Neural cell (in vitro differentiated cells): ENCODE data around the gene FCGR3B. TPM values are rescaled to one million over a fixed set of nuclear protein-coding genes. Genes with fewer than 3 reads are reported as not detected.
"Not testable (repeated sequence)": the region's sequence is repeated elsewhere in the genome, so short reads cannot be mapped to it uniquely, and the experiment has no call there.

Experiments used
- H2AFZ ChIP-seq: fragments of 200-600, 300-800 bp; sonication (generic), shearing (Covaris generic); 2 replicates; pipeline ENCODE4 v1.6.0; 2014; ENCODE audit warnings: low read depth, mild to moderate bottlenecking, antibody characterized with exemption, low read length, moderate library complexity
- H3F3A ChIP-seq: fragments of 200-600 bp; shearing (Covaris generic); 2 replicates; pipeline ENCODE4 v1.6.1; 2016; ENCODE audit warnings: mild to moderate bottlenecking, moderate library complexity, mixed read lengths, antibody characterized with exemption, low read length; ENCODE audit not compliant: insufficient read depth, poor library complexity, severe bottlenecking
- H3K27ac ChIP-seq: fragments of 200-600, 300-800 bp; sonication (generic), shearing (Covaris generic); 2 replicates; pipeline ENCODE4 v1.5.1; 2014; ENCODE audit warnings: mild to moderate bottlenecking, low read length, moderate library complexity
- H3K27me3 ChIP-seq: fragments of 300-800, 200-600 bp; sonication (generic), shearing (Covaris generic); 2 replicates; pipeline ENCODE4 v1.6.0; 2014; ENCODE audit warnings: mild to moderate bottlenecking, low read depth, low read length, moderate library complexity; ENCODE audit not compliant: insufficient read depth
- H3K36me3 ChIP-seq: fragments of 300-800, 200-600 bp; sonication (generic), shearing (Covaris generic); 2 replicates; pipeline ENCODE4 v1.5.1; 2014; ENCODE audit warnings: mild to moderate bottlenecking, antibody characterized with exemption, low read length, moderate library complexity; ENCODE audit not compliant: insufficient read depth
- H3K4me2 ChIP-seq: fragments of 300-800, 200-600 bp; sonication (generic), shearing (Covaris generic); 2 replicates; pipeline ENCODE4 v1.6.0; 2014; ENCODE audit warnings: mild to moderate bottlenecking, low read length
- H3K4me3 ChIP-seq: fragments of 300-800, 200-600 bp; sonication (generic), shearing (Covaris generic); 2 replicates; pipeline ENCODE4 v1.5.1; 2014; ENCODE audit warnings: mild to moderate bottlenecking, low read length, moderate library complexity
- H3K79me2 ChIP-seq: fragments of 200-600 bp; shearing (Covaris generic); replicated peaks from 2 replicates; pipeline ENCODE4 v1.6.0; 2014; ENCODE audit warnings: mild to moderate bottlenecking, low read length, moderate library complexity; ENCODE audit not compliant: insufficient read depth
- H3K9ac ChIP-seq: fragments of 300-800, 200-600 bp; sonication (generic), shearing (Covaris generic); 2 replicates; pipeline ENCODE4 v1.6.1; 2016; ENCODE audit warnings: mild to moderate bottlenecking, low read length, mixed read lengths
- H3K9me2 ChIP-seq: fragments of 200-600 bp; shearing (Covaris generic); 2 replicates; pipeline ENCODE4 v1.6.1; 2016; ENCODE audit warnings: mild to moderate bottlenecking, low read length, mixed read lengths; ENCODE audit not compliant: insufficient read depth
- H3K9me3 ChIP-seq: fragments of 200-600, 300-800 bp; sonication (generic), shearing (Covaris generic); 2 replicates; pipeline ENCODE4 v1.6.1; 2016; ENCODE audit warnings: mild to moderate bottlenecking, mixed run types, low read length, moderate library complexity, mixed read lengths
- H4K20me1 ChIP-seq: fragments of 200-600 bp; shearing (Covaris generic); 2 replicates; pipeline ENCODE4 v1.6.1; 2016; ENCODE audit warnings: mild to moderate bottlenecking, mixed run types; ENCODE audit not compliant: insufficient read depth
- polyA plus RNA-seq: library from polyadenylated mRNA; depleted of rRNA; stranded (reverse); fragments of >200 nt; gene quantifications from 2 replicates; pipeline ENCODE4 v1.2.3, GENCODE V29; 2014

Gene FCGR3B
- polyA plus RNA-seq, 1 donor from 2014 or later: not detected

GRCh38 chr1:161582882-161583281 is 48.1 kb downstream of the FCGR3B start:
- H3K4me3 ChIP-seq, H3K79me2 ChIP-seq, H3K9me2 ChIP-seq, H3K9me3 ChIP-seq, H3K27ac ChIP-seq, H3K36me3 ChIP-seq, H3F3A ChIP-seq, H4K20me1 ChIP-seq, H3K27me3 ChIP-seq, H2AFZ ChIP-seq, H3K9ac ChIP-seq, H3K4me2 ChIP-seq: not testable (repeated sequence)

GRCh38 chr1:161580879-161581537 is 50.0 kb downstream of the FCGR3B start:
- not testable (repeated sequence) for H3K9me3 ChIP-seq, H3K4me3 ChIP-seq, H3K4me2 ChIP-seq, H3F3A ChIP-seq, H4K20me1 ChIP-seq, H3K27ac ChIP-seq, H3K27me3 ChIP-seq, H2AFZ ChIP-seq, H3K9me2 ChIP-seq, H3K36me3 ChIP-seq, H3K79me2 ChIP-seq, H3K9ac ChIP-seq

GRCh38 chr1:161579856-161580507 is 51.0 kb downstream of the FCGR3B start:
- H3K36me3 ChIP-seq, H3K9me2 ChIP-seq, H4K20me1 ChIP-seq, H3K27me3 ChIP-seq, H3K9me3 ChIP-seq, H3K4me3 ChIP-seq, H3K79me2 ChIP-seq, H2AFZ ChIP-seq, H3F3A ChIP-seq, H3K9ac ChIP-seq, H3K27ac ChIP-seq, H3K4me2 ChIP-seq: not testable (repeated sequence)

GRCh38 chr1:161576676-161577075 is 54.3 kb downstream of the FCGR3B start:
- not testable (repeated sequence) for H3F3A ChIP-seq, H3K4me3 ChIP-seq, H3K36me3 ChIP-seq, H3K27ac ChIP-seq, H4K20me1 ChIP-seq, H3K9me3 ChIP-seq, H3K9ac ChIP-seq, H3K9me2 ChIP-seq, H2AFZ ChIP-seq, H3K4me2 ChIP-seq, H3K27me3 ChIP-seq, H3K79me2 ChIP-seq

Other genes with a start within 250 kb of the FCGR3B start
- not detected in 2 replicates for gene FCGR2A, start 125.7 kb downstream of the FCGR3B start, polyA plus RNA-seq
- gene HSPA6, start 106.6 kb downstream of the FCGR3B start, polyA plus RNA-seq: 2.6 and 3.8 TPM in 2 replicates
- gene FCGR3A, start 81.4 kb downstream of the FCGR3B start, polyA plus RNA-seq: not detected in 2 replicates
- not detected in 2 replicates for gene FCGR2B, start 32.0 kb upstream of the FCGR3B start, polyA plus RNA-seq
- not detected in 2 replicates for gene FCRLA, start 76.1 kb upstream of the FCGR3B start, polyA plus RNA-seq
- 0.45 and 0.70 TPM in 2 replicates for gene FCRLB, start 90.4 kb upstream of the FCGR3B start, polyA plus RNA-seq
- 183 and 209 TPM in 2 replicates for gene DUSP12, start 118.6 kb upstream of the FCGR3B start, polyA plus RNA-seq
- gene ATF6, start 135.1 kb upstream of the FCGR3B start, polyA plus RNA-seq: 15.4 and 16.6 TPM in 2 replicates